Pancreas (tissue), 10 donors: ENCODE results near the gene FCMR. TPM values are rescaled to one million over a fixed set of nuclear protein-coding genes. Genes with fewer than 3 reads are reported as not detected.

Source experiments
- ATAC-seq, 4 donors: fragments of 200-7000 bp; cut with Tn5 transposase; one replicate each; pipeline versions ENCODE4 v1.8.0 to v1.9.1; 2020; ENCODE audit warnings: mild to moderate bottlenecking in 4 of 4, moderate library complexity in 4 of 4
- DNase-seq, 6 donors: peaks; one replicate each; pipeline ENCODE4 v3.0.0-alpha.2; 2020
- FAIRE-seq: peaks from 2 replicates; lab custom pipeline; 2012; peaks lifted over from hg19 to GRCh38; lab: Jason Lieb, UNC
- H3K27ac ChIP-seq, 4 donors: fragments of 200-600 bp; sonication (generic); 1 replicate in 3 of 4; 2 replicates in 1 of 4; pipeline versions ENCODE4 v1.5.0 to v1.8.0; 2020
- H3K27me3 ChIP-seq, 4 donors: fragments of 200-600 bp; one replicate each; pipeline ENCODE4 v1.8.0; 2021
- H3K36me3 ChIP-seq, 3 donors: fragments of 200-600 bp; sonication (generic) in 1 of 3; one replicate each; pipeline versions ENCODE4 v1.5.0 to v1.8.0; 2020 to 2021
- H3K4me1 ChIP-seq, 3 donors: fragments of 200-600 bp; one replicate each; pipeline ENCODE4 v1.8.0; 2021
- H3K4me3 ChIP-seq, 4 donors: fragments of 200-600 bp; sonication (generic) in 2 of 4; one replicate each; pipeline versions ENCODE4 v1.5.0 to v1.8.0; 2020 to 2021
- H3K9me3 ChIP-seq, 4 donors: fragments of 200-600 bp; one replicate each; pipeline ENCODE4 v1.8.0; 2021
- WGBS, 2 donors: extraction: QIAGEN DNeasy Blood & Tissue Kit; methylation state at CpG; one replicate each; pipeline ENCODE4 v1.1.7; 2013; 5-methylcytosine and 5-hydroxymethylcytosine counted together
- intact Hi-C, 3 donors: fragments of 100-400 bp; cut with DNase I; formaldehyde crosslinking; loops; one replicate each; pipeline versions ENCODE4 v1.11.1 to v1.14.2; 2022
- polyA plus RNA-seq, 2 donors: library from polyadenylated mRNA; stranded (reverse); fragments of 200-250 nt; gene quantifications; one replicate each; pipeline ENCODE4 v1.2.3, GENCODE V29; 2013
- total RNA-seq, 6 donors: library from RNA; stranded (reverse); fragmentation: NEBNext Ultra II Directional in 4 of 6; extraction: Animal tissue kit (Norgen Biotek cat#: 25700) in 4 of 6; gene quantifications; one replicate each; pipeline versions ENCODE4 v1.2.1 to v1.2.4, GENCODE V29; 2021 to 2023
- TF ChIP-seq, protein P1 (sequence below), 4 donors: fragments of 200-600 bp; sonication (generic) in 3 of 4; IDR thresholded peaks; one replicate each; pipeline versions ENCODE4 v1.5.0 to v1.8.0; 2021; ENCODE audit warnings: antibody characterized with exemption in 4 of 4
- donor health status: healthy with polysubstance abuse.
- donor health status: DM: no; HTN: no; CAD: no; lungs with moderate emphysema.
- donor health status: DM: no; HTN: no; CAD: no.
- donor health status: control.
- donor health status: control.
- donor health status: Bipolar disorder and iron deficiency.
- donor health status: DM: yes; HTN: yes; CAD: no.
- donor health status: DM: no; HTN: no; CAD: no.
- donor health status: DM: no; HTN: no; CAD: no.
- donor health status: DM: yes; HTN: yes; CAD: no.

Gene FCMR, protein sequence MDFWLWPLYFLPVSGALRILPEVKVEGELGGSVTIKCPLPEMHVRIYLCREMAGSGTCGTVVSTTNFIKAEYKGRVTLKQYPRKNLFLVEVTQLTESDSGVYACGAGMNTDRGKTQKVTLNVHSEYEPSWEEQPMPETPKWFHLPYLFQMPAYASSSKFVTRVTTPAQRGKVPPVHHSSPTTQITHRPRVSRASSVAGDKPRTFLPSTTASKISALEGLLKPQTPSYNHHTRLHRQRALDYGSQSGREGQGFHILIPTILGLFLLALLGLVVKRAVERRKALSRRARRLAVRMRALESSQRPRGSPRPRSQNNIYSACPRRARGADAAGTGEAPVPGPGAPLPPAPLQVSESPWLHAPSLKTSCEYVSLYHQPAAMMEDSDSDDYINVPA
- 1 to 10 TPM in 3 of 6 donors, under 1 TPM in 3; 0.58 to 2.0 (median 0.97) TPM for total RNA-seq
- 1 to 10 TPM in 1 of 2 donors, under 1 TPM in 1; 0.65 to 1.2 TPM for polyA plus RNA-seq

DNA sequence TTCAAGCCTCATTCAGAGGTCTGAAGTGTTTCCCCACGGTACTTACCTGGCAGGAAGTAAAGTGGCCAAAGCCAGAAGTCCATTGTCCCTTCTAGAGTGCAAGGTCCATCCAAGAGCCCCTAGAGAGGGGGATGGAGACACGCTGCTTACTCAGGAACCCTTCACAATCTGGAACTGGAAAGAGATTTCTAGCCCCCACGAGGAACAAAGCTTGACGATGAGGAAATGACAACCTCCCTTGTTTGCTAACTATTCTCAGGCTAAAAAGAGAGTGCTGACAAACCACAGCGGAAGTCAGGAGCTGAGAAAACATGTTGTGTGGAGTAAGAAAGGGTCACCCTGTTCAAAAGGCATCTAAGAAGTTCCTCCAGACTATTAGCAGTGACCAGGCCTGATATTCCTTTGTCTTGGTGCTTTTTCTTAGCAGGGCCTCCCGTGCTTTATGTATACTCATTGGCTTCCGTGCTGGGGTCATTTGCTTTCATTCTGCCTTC lies at the start of gene FCMR:
FCMR (minus strand) TSS at position 170 of the 494 bp plus-strand sequence; CDS start at position 83, 87 bp downstream.
- H3K4me1 ChIP-seq: no peaks in the 10 kb centered on the region
- TF ChIP-seq, protein P1, sequence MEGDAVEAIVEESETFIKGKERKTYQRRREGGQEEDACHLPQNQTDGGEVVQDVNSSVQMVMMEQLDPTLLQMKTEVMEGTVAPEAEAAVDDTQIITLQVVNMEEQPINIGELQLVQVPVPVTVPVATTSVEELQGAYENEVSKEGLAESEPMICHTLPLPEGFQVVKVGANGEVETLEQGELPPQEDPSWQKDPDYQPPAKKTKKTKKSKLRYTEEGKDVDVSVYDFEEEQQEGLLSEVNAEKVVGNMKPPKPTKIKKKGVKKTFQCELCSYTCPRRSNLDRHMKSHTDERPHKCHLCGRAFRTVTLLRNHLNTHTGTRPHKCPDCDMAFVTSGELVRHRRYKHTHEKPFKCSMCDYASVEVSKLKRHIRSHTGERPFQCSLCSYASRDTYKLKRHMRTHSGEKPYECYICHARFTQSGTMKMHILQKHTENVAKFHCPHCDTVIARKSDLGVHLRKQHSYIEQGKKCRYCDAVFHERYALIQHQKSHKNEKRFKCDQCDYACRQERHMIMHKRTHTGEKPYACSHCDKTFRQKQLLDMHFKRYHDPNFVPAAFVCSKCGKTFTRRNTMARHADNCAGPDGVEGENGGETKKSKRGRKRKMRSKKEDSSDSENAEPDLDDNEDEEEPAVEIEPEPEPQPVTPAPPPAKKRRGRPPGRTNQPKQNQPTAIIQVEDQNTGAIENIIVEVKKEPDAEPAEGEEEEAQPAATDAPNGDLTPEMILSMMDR (IDR thresholded peaks at IDR 0.05): no peak
- intact Hi-C loops: no loop called here
- FAIRE-seq (no peak), DNase-seq (peak in 1 of 6 donors; percentile 46), ATAC-seq (peak in 2 of 4 donors; percentile 49 to 59)
- WGBS, 2 donors: 55 to 61% methylated on average over 7 of the region's 7 CpGs
- H3K9me3 ChIP-seq: no peaks in the 10 kb centered on the region
- H3K27ac ChIP-seq: peak within 1 kb of the TSS in 2 of 4 donors; percentile 6 to 33
- H3K4me3 ChIP-seq: no peak within 1 kb of the TSS
- no peaks in the 10 kb centered on the region for H3K27me3 ChIP-seq
- H3K36me3 ChIP-seq: no peaks in the 10 kb centered on the region

DNA sequence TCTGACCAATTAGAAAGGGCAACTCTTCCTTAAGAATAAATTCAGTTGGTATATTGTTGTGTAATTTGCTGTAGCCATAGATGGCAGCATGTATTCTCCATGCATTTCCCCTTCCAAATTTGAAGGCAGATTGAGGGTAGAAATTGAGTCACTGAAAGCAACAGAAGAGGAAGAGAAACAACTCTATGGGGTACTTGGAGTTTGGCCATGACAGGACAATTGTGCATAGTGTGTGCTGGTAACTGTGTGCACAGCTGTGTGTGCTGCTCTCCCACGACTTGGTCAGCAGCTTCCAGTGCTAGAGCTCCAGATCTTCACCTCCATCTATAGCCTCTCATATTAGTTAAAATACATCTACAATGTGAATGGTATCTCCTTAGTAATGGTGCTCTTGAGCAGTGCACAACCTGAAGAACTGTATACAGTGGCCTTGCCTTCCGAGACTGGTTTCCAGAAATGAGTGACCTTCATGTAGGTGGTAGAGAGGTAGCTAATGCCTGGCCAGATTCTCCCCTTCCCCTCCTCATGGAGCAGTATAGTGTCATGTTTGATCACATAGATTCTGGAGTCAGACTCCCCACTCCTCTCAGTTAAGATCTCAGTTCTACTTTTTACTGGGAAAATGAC lies 49.4 kb upstream of the FCMR start:
- intact Hi-C loops: no loop called here
- H3K27me3 ChIP-seq: no peaks in the 10 kb centered on the region
- WGBS, 2 donors: 66 to 81% methylated on average over 2 of the region's 2 CpGs
- no peaks in the 10 kb centered on the region for H3K36me3 ChIP-seq
- ATAC-seq: peak in 1 of 4 donors; percentile 16
- H3K4me3 ChIP-seq: no peak overlapping the region
- no peak overlapping the region for H3K27ac ChIP-seq
- peaks cover 0 to 16% (median 9%) of the 10 kb centered on the region in 3 donors for H3K4me1 ChIP-seq
- no peak for FAIRE-seq
- no peak for DNase-seq
- TF ChIP-seq, protein P1 (IDR thresholded peaks at IDR 0.05): no peak
- H3K9me3 ChIP-seq: no peaks in the 10 kb centered on the region

DNA sequence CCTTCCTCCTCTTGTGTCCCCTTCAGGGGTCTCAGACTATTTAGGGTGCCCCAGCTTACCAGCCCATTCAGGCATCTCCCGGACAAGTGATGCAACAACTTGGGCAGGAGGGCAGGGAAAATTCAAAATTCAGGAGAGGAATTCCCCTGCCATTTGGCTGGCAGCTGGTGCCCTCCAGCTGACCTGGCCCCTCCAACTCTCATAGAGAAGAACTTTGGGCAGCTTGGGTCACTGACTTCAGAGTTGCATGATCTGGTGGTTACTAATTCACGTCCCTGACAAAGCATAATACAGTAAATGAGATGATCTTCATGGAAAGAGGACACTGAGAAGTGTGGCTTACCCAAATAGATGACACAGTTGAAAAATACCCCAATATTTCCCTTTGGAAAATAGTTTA lies 48.7 kb upstream of the FCMR start, which contains the start of gene FCAMR:
FCAMR (minus strand) TSS at position 15 of the 400 bp plus-strand sequence. CDS start 335 bp downstream, outside the sequence.
- H3K9me3 ChIP-seq: no peaks in the 10 kb centered on the region
- FAIRE-seq (no peak), DNase-seq (no peak), ATAC-seq (no peak)
- no peaks in the 10 kb centered on the region for H3K27me3 ChIP-seq
- H3K27ac ChIP-seq: no peak within 1 kb of the TSS
- TF ChIP-seq, protein P1 (IDR thresholded peaks at IDR 0.05): no peak
- H3K4me1 ChIP-seq: peaks cover 0 to 16% (median 9%) of the 10 kb centered on the region in 3 donors
- intact Hi-C loops: no loop called here
- 81 to 86% methylated on average over 2 of the region's 2 CpGs for WGBS, 2 donors
- H3K4me3 ChIP-seq: no peak within 1 kb of the TSS
- H3K36me3 ChIP-seq: no peaks in the 10 kb centered on the region

DNA sequence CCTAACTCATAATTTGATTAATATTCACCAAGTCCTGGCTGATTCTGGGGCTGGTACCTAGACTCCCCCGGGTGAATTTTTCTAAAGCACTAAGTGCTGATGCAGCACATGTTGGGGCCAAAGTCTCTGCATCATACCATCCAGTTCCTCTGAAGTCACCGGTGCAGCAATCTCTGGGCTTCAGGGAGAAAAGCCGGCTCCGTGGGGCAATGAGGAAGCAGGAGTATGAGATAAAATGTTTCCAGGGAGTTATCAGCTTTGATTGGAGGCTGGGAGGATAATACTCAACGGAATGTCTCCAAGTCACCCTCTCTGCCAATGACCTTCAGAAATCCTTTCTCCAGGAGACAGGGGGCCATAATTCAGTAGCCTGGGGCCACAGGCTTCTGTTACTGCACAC lies 47.3 kb upstream of the FCMR start:
- H3K27ac ChIP-seq: peak overlapping the region in 3 of 4 donors; percentile 6 to 47 (median 46)
- H3K27me3 ChIP-seq: no peaks in the 10 kb centered on the region
- DNase-seq (peak in 1 of 6 donors; percentile 37), ATAC-seq (peak; percentile 60 to 83 (median 77)), FAIRE-seq (no peak)
- peaks cover 0 to 16% (median 9%) of the 10 kb centered on the region in 3 donors for H3K4me1 ChIP-seq
- H3K9me3 ChIP-seq: no peaks in the 10 kb centered on the region
- TF ChIP-seq, protein P1 (IDR thresholded peaks at IDR 0.05): no peak
- WGBS, 2 donors: 4 to 7% methylated on average over 5 of the region's 5 CpGs
- intact Hi-C loops: no loop called here
- H3K36me3 ChIP-seq: no peaks in the 10 kb centered on the region
- H3K4me3 ChIP-seq: no peak overlapping the region
